ENCODE results near the gene QRFPR.
"Not testable (repeated sequence)": the region's sequence is repeated elsewhere in the genome, so short reads cannot be mapped to it uniquely, and the experiment has no call there.

DNA sequence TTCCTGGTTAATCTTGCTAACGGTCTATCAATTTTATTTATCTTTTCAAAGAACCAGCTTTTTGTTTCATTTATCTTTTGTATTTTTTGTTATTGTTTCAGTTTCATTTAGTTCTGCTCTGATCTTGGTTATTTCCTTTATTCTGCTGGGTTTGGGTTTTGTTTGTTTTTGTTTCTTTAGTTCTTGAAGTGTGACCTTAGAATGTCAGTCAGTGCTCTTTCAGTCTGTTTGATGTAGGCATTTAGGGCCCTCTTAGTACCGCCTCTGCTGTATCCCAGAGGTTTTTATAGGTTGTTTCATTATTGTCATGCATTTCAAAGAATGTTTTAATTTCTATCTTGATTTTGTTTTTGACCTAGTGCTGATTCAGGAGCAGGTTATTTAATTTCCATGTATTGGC lies 27.7 kb upstream of the QRFPR start:
- TF ChIP-seq, protein P1, sequence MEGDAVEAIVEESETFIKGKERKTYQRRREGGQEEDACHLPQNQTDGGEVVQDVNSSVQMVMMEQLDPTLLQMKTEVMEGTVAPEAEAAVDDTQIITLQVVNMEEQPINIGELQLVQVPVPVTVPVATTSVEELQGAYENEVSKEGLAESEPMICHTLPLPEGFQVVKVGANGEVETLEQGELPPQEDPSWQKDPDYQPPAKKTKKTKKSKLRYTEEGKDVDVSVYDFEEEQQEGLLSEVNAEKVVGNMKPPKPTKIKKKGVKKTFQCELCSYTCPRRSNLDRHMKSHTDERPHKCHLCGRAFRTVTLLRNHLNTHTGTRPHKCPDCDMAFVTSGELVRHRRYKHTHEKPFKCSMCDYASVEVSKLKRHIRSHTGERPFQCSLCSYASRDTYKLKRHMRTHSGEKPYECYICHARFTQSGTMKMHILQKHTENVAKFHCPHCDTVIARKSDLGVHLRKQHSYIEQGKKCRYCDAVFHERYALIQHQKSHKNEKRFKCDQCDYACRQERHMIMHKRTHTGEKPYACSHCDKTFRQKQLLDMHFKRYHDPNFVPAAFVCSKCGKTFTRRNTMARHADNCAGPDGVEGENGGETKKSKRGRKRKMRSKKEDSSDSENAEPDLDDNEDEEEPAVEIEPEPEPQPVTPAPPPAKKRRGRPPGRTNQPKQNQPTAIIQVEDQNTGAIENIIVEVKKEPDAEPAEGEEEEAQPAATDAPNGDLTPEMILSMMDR (IDR thresholded peaks at IDR 0.05): not testable (repeated sequence)
- TF ChIP-seq POLR2A (IDR thresholded peaks at IDR 0.05): not testable (repeated sequence)

All from uterus (tissue), 2 donors.